ENCODE measurements around the gene TCF25. TPM values are rescaled to one million over a fixed set of nuclear protein-coding genes. Genes with fewer than 3 reads are reported as not detected.
A peak's percentile ranks its signal among the peaks of the same experiment; 100 is the strongest.
"Not testable (repeated sequence)": the region's sequence is repeated elsewhere in the genome, so short reads cannot be mapped to it uniquely, and the experiment has no call there.

The TCF25 gene
- total RNA-seq, 1 donor from 2014 or later: 272 TPM

DNA sequence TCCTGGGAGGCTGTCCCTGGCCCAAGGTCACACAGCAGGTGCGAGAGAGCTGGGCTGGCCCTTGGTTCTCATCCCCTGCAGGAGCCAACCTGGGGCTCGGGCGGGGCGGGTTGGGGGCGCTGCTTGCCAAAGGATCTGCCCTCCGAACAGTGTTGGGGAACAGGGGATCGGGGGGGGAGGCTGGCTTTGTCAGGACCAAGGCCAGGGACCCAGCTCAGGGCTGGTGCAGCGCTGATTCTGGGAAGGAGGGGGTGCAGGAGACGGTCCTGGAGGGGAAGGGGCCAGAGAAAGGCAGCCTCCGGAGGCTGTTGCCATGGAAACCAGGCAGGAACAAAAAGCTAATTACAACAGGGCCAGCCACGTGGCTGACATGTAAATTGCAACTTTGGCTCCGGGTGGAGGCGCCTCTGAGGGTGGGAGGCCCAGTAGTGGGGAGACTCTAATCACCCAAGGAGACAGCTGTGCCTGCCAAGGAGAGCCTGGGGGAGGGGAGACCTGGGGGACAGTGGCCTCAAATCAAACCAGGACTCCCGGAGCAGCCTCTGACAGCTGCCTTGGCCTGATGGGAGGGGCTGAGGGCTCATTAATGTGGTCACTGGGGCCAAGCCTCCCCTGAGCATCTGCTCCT is 51.0 kb downstream of the TCF25 start:
- Mint-ChIP-seq H3K36me3 (ENCODE audit: unreplicated experiment) (no peaks in the 10 kb centered on the region), H3K4me1 (ENCODE audit: low read depth, unreplicated experiment) (peaks cover 9% of the 10 kb centered on the region), H3K4me3 (ENCODE audit: unreplicated experiment) (peak overlapping the region; percentile 94), H3K27ac (ENCODE audit: unreplicated experiment) (peak overlapping the region; percentile 95), H3K9me3 (ENCODE audit: unreplicated experiment) (peaks cover 37% of the 10 kb centered on the region), H3K27me3 (ENCODE audit: unreplicated experiment) (peaks cover 38% of the 10 kb centered on the region)
- DNase-seq: peak; percentile 91
- TF ChIP-seq, protein P1, sequence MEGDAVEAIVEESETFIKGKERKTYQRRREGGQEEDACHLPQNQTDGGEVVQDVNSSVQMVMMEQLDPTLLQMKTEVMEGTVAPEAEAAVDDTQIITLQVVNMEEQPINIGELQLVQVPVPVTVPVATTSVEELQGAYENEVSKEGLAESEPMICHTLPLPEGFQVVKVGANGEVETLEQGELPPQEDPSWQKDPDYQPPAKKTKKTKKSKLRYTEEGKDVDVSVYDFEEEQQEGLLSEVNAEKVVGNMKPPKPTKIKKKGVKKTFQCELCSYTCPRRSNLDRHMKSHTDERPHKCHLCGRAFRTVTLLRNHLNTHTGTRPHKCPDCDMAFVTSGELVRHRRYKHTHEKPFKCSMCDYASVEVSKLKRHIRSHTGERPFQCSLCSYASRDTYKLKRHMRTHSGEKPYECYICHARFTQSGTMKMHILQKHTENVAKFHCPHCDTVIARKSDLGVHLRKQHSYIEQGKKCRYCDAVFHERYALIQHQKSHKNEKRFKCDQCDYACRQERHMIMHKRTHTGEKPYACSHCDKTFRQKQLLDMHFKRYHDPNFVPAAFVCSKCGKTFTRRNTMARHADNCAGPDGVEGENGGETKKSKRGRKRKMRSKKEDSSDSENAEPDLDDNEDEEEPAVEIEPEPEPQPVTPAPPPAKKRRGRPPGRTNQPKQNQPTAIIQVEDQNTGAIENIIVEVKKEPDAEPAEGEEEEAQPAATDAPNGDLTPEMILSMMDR (IDR thresholded peaks at IDR 0.05; ENCODE audit: partially characterized antibody, unreplicated experiment): no peak

DNA sequence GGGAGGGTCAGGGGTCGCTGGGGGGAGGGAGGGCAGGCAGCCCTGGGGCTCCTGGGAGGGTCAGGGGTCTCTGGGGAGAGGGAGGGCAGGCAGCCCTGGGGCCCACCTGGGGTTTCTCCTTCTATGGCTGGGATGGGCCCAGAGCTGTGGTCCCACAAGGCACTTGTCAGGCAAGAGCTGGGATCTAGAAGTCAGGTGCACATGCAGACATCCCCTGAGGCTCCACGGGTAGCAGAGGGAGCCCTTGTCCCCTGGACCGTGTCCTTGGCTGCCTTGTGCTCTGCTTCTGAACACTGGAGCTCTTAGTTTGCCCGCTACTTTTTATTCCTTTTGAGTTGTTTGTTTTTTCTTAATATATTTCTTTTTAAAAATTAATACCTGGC is 51.5 kb downstream of the TCF25 start:
- Mint-ChIP-seq H3K36me3 (ENCODE audit: unreplicated experiment) (no peaks in the 10 kb centered on the region), H3K4me1 (ENCODE audit: low read depth, unreplicated experiment) (peaks cover 10% of the 10 kb centered on the region), H3K27me3 (ENCODE audit: unreplicated experiment) (peaks cover 34% of the 10 kb centered on the region), H3K9me3 (ENCODE audit: unreplicated experiment) (peaks cover 38% of the 10 kb centered on the region), H3K27ac (ENCODE audit: unreplicated experiment) (peak overlapping the region; percentile 95), H3K4me3 (ENCODE audit: unreplicated experiment) (peak overlapping the region; percentile 94)
- DNase-seq: no peak
- TF ChIP-seq, protein P1 (IDR thresholded peaks at IDR 0.05; ENCODE audit: partially characterized antibody, unreplicated experiment): no peak

DNA sequence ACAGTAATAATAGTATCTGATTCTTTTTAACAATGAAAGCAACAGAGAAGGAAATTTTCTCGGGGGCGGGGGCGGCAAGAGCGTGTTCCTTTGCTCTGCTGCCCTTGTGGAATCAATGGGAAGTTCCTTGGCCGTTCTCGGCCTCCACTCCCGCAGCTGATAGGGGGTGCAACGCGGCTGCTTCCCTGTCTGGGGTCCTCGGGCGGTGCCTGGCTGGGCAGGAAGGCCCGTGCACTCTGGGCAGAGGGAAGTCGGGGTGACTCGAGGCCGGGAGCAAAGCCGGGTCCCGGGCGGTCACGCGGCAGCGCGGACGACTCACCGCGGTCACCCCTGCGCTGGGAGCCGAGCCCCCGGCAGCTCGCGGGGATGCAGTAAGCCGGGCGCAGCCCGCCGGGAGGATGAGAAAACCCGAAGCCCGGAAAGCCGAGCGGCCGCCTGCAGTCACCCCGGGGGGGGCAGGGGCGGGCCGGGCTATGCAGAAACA is 52.2 kb downstream of the TCF25 start:
- H3K4me1 Mint-ChIP-seq (ENCODE audit: low read depth, unreplicated experiment): peaks cover 10% of the 10 kb centered on the region
- H3K36me3 Mint-ChIP-seq (ENCODE audit: unreplicated experiment): no peaks in the 10 kb centered on the region
- H3K27me3 Mint-ChIP-seq (ENCODE audit: unreplicated experiment): peaks cover 33% of the 10 kb centered on the region
- peak overlapping the region; percentile 95 for H3K27ac Mint-ChIP-seq (ENCODE audit: unreplicated experiment)
- no peak for DNase-seq
- peak overlapping the region; percentile 94 for H3K4me3 Mint-ChIP-seq (ENCODE audit: unreplicated experiment)
- H3K9me3 Mint-ChIP-seq (ENCODE audit: unreplicated experiment): peaks cover 36% of the 10 kb centered on the region
- TF ChIP-seq, protein P1 (IDR thresholded peaks at IDR 0.05; ENCODE audit: partially characterized antibody, unreplicated experiment): peak; percentile 8

DNA sequence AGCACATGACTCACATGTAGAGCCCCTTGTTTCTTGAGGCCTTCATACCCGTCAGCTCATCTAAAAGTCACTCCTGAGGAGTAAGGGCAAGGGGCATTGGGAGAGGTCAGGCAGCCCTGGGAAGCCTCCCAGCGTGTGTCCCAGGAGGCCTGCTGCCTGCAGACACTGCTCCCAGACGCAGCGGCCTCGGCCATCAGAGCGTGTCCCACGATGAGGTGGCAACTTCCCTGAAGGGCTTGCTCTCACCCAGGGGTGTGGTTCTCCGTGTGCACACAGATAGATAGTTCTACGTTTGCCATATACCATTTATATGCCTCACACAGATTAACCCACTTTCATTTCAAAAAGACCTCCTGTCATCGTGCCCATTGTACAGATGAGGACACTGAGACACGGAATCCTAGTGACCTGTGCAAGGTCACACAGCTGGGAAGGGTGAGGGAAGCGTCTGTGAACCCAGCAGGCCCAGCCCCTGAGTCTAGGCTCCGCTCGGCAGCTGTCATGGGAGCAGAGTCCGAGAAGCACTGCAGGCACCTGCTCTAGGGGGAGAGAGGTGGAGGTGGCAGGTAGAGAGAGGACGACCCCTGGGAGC is 58.0 kb downstream of the TCF25 start:
- Mint-ChIP-seq H3K4me3 (ENCODE audit: unreplicated experiment) (peak overlapping the region; percentile 59), H3K4me1 (ENCODE audit: low read depth, unreplicated experiment) (peaks cover 19% of the 10 kb centered on the region), H3K36me3 (ENCODE audit: unreplicated experiment) (peaks cover 15% of the 10 kb centered on the region), H3K27me3 (ENCODE audit: unreplicated experiment) (peaks cover 44% of the 10 kb centered on the region), H3K27ac (ENCODE audit: unreplicated experiment) (peak overlapping the region; percentile 64), H3K9me3 (ENCODE audit: unreplicated experiment) (peaks cover 48% of the 10 kb centered on the region)
- TF ChIP-seq, protein P1 (IDR thresholded peaks at IDR 0.05; ENCODE audit: partially characterized antibody, unreplicated experiment): no peak
- DNase-seq: no peak

DNA sequence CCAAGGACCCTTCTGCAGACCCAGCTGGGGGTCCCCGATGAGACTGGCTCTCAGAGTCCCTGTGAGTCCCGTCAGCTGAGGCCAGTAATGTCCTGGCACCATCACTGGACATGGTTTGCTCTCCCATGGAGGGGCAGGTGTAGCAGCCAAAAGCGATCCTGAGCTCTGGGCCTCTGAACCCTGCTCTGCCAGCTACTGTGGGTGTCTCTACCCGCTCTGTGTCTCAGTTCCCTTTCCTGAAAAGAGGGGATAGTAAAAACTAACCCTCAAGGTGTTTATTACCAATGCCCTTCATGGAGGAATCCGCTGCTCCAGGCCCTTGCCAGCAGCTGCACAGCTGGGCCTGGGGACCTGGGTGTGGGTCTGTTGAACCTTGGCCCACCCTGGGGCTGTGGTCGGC is 58.6 kb downstream of the TCF25 start:
- DNase-seq: no peak
- TF ChIP-seq, protein P1 (IDR thresholded peaks at IDR 0.05; ENCODE audit: partially characterized antibody, unreplicated experiment): no peak
- H3K27ac Mint-ChIP-seq (ENCODE audit: unreplicated experiment): peak overlapping the region; percentile 12
- peaks cover 15% of the 10 kb centered on the region for H3K36me3 Mint-ChIP-seq (ENCODE audit: unreplicated experiment)
- H3K9me3 Mint-ChIP-seq (ENCODE audit: unreplicated experiment): peaks cover 45% of the 10 kb centered on the region
- no peak overlapping the region for H3K4me3 Mint-ChIP-seq (ENCODE audit: unreplicated experiment)
- peaks cover 19% of the 10 kb centered on the region for H3K4me1 Mint-ChIP-seq (ENCODE audit: low read depth, unreplicated experiment)
- H3K27me3 Mint-ChIP-seq (ENCODE audit: unreplicated experiment): peaks cover 43% of the 10 kb centered on the region

DNA sequence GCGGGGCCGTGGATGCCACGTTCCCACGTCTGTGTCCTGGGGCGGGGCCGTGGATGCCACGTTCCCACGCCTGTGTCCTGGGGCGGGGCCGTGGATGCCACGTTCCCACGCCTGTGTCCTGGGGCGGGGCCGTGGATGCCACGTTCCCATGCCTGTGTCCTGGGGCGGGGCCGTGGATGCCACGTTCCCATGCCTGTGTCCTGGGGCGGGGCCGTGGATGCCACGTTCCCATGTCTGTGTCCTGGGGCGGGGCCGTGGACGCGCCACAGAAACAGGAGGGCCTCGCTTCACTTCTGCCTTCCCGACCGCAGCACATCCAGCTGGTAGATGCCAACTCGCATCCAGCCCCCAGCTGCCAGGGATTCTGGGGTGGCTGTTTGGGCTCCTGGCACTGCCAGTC is 60.6 kb downstream of the TCF25 start:
- not testable (repeated sequence) for H3K4me3 Mint-ChIP-seq (ENCODE audit: unreplicated experiment); DNase-seq; H3K27ac Mint-ChIP-seq (ENCODE audit: unreplicated experiment)
- H3K36me3 Mint-ChIP-seq (ENCODE audit: unreplicated experiment): peaks cover 19% of the 10 kb centered on the region
- peaks cover 45% of the 10 kb centered on the region for H3K9me3 Mint-ChIP-seq (ENCODE audit: unreplicated experiment)
- peaks cover 14% of the 10 kb centered on the region for H3K4me1 Mint-ChIP-seq (ENCODE audit: low read depth, unreplicated experiment)
- peaks cover 44% of the 10 kb centered on the region for H3K27me3 Mint-ChIP-seq (ENCODE audit: unreplicated experiment)
